Cardiac fibroblast (primary cell): ENCODE results near the gene MEIS1.

Experiments used
- DNase-seq, 2 donors: peaks; one replicate each; pipeline versions ENCODE4 v3.0.0 to v3.0.0-alpha.2; 2010; ENCODE audit warnings: low read depth in 2 of 2
- H3K4me3 ChIP-seq, 2 donors: replicated peaks in 1 of 2; 1 replicate in 1 of 2; 2 replicates in 1 of 2; pipeline ENCODE4 v1.5.1; 2011; ENCODE audit warnings: low read depth in 2 of 2, low read length in 2 of 2, mild to moderate bottlenecking in 2 of 2, moderate library complexity in 1 of 2
- TF ChIP-seq, protein P1 (sequence below): IDR thresholded peaks from one replicate; pipeline ENCODE4 v1.5.1; 2011; ENCODE audit warnings: low read depth, mild to moderate bottlenecking, low read length, inconsistent platforms

The MEIS1 gene

DNA sequence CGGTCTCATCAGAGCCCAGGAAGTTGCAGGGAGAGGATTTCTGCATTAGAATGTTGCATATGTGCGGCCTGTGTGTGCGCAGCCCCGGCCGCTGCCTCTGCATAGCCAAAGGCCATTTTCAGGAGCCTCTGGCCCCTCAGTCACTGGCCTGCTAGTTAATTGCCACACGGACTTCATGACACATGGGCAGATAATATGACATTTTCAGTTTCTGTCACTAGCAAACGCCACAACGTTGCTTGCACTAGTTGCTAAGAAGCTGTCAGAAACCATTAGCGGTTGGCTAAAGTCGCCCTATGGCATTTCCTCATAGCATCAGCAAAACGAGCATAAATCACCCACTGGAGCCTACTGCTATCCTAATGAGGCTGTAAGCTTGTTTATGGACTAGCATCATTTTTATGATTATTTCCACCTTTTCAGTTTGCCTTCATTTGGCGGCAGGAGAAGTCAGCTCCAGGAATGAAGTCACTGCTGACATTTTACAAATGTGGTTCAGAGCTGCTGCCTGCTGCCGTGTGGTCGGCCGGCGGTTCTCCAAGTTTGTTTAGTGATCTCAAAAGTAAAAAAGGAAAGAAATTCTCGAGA is 73.7 kb downstream of the MEIS1 start:
- H3K4me3 ChIP-seq = no peak overlapping the region
- TF ChIP-seq, protein P1, sequence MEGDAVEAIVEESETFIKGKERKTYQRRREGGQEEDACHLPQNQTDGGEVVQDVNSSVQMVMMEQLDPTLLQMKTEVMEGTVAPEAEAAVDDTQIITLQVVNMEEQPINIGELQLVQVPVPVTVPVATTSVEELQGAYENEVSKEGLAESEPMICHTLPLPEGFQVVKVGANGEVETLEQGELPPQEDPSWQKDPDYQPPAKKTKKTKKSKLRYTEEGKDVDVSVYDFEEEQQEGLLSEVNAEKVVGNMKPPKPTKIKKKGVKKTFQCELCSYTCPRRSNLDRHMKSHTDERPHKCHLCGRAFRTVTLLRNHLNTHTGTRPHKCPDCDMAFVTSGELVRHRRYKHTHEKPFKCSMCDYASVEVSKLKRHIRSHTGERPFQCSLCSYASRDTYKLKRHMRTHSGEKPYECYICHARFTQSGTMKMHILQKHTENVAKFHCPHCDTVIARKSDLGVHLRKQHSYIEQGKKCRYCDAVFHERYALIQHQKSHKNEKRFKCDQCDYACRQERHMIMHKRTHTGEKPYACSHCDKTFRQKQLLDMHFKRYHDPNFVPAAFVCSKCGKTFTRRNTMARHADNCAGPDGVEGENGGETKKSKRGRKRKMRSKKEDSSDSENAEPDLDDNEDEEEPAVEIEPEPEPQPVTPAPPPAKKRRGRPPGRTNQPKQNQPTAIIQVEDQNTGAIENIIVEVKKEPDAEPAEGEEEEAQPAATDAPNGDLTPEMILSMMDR = no peak
- DNase-seq = peak in 1 of 2 donors; percentile 33

DNA sequence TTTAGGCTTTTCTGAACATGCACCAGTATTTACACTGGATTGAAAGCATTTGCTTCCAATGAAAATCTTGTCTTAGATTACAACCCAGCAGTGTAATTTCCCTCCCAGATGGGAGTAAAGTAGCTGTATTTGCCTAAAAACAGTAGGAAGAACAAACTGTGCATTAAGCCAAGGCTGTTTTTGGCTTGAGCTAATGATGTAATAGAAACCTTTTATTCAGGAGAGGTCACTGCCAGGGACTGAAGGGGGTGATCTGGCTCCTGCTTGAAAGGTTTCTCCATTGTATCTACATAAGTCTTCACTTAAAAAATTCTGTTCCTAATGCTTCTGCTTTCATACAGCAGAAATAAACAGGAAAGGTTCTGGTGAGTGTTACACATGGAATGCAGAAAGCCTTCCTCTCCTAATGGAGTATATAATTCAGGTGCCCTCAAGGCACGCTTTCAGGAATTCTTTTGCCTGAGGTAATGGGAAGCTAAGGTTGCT is 74.4 kb downstream of the MEIS1 start:
- peak; percentile 45 to 52 for DNase-seq
- H3K4me3 ChIP-seq = no peak overlapping the region
- TF ChIP-seq, protein P1 = no peak

DNA sequence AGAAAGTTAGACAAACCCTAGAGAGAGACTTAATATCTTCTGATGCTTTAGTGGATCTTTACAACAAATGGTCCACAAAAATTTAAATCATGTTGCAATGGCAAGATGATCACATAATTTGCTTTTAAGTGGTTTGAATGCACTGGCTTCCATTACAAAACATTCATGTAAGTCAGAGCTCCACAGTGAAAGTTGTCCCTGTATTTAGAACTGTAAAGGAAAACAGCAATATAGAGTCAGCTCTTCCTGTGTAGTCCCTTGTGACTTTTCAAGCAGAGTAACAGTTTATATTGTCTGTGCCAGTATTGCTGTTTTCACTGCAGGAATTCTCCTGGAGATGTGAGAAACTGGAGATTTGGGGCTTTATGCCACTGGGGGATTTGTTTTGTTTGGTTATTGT is 77.7 kb downstream of the MEIS1 start:
- DNase-seq = peak in 1 of 2 donors; percentile 32
- no peak overlapping the region for H3K4me3 ChIP-seq
- TF ChIP-seq, protein P1 = no peak

DNA sequence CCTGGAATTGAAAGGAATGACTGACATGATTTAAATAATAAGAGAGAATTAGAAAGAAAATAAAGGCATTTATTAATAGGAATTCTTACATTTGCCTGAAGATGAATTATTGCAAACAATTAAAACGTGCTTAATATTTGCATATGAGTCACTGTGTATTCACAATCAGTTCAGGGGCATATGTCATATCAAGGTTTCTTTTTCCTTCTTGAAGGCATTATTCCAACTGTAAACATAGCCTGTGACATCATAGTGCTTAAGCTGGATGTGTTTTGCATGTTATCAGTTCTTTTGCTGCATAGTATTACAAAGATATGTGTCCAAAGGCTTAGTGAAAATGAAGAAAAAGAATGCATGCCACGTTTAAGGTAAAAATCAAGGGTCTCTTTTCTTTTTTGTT is 80.8 kb downstream of the MEIS1 start:
- TF ChIP-seq, protein P1 = no peak
- DNase-seq = peak in 1 of 2 donors; percentile 43
- H3K4me3 ChIP-seq = no peak overlapping the region

DNA sequence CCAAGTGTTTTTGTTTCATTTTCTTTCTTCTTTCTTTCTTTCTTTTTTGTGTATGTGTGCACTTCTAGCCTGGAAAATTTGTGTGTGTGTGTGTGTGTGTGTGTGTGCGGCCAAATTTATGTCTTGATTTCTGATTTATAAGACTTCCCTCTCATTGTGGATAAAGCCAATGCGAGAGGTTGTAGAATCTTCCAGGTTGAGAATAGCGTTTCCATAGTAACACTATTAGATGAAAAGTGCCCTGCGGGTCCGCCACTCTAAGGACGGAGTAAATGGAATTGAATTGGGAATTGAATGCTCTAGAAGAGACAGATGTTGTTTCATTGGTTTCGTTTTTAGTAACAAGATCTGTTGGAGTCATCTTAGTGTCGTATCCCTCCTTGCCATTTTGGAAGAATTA is 81.6 kb downstream of the MEIS1 start:
- no peak for DNase-seq
- TF ChIP-seq, protein P1 = no peak
- H3K4me3 ChIP-seq = no peak overlapping the region

DNA sequence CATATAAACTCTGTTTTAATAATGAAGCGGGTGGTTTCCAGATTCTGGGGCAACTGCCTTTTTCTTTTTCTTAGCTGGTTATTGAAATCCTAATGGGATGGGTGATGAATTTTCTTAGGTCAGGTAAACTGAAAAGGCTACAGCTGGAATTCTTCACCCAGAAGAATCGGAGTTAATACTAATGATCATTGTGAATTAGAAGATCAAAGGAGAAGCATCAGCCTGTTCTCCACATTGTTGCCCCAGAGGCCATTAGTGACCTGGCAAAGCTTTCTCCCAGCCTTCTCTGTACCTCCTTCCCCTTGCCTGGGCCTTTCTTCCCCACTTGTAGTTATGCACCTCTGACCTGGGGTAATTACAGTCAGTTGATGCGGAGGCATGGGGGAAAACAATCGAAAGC is 82.8 kb downstream of the MEIS1 start:
- TF ChIP-seq, protein P1 = no peak
- no peak overlapping the region for H3K4me3 ChIP-seq
- DNase-seq = no peak
